ENCODE measurements around the gene APMAP.

The APMAP gene

DNA sequence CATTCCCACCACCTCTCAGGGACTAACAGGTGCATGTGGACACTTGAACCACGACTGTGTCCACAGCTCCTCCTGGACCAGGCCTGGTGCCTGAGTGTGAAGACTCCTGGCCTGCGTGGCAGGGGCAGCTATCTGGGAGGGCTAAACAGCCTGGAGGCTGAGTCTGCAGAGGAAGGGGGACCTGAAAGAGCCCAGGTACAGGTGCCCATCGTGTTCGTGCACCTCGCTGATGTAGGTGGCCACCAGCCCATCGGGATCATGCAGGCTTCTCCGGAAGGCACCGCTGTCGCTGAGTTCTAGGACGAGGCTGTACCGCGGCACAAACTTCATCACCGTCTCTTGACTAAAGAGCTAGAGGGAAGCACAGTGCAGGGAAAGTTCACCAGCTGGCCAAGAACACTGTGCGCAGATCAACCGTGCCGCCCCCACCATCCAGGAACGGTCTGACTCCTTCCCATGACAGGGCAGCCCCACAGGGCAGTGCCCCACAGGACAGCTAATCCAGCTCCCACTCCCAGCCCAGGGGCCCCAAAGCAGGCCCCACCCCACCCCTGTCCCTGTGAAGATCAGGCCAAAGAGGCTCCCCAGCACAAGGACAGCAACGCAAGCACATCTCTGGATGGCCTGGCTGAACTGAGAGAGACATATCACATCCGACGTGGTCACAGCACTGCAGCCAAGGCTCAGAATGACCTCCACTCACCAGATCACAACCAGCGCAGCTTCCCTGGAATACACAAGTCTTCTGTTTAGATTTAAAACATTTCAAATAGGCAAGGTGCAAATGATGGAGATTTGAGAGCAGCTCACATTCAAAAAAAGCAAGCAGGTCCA, 28.7 kb downstream of the APMAP start:
- no peak for DNase-seq

DNA sequence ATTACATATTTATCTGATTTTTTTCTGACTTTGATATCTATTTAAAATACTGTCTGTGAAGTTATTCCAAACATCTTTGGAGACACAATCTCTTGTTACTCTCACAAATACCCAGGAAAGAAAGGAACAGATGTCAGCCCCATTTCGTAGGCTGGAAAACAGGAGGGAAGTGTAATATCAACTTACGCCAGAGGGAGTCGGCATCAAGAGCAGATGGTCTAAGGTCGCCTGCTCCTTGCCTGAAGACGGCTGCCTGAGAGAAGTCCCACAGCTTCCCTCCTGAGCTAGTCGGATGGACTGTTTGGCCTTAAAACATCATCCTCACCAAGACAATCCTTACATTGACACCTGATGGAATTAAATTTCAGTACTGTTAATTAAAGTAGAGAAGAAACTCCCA, 30.0 kb downstream of the APMAP start:
- DNase-seq = no peak

DNA sequence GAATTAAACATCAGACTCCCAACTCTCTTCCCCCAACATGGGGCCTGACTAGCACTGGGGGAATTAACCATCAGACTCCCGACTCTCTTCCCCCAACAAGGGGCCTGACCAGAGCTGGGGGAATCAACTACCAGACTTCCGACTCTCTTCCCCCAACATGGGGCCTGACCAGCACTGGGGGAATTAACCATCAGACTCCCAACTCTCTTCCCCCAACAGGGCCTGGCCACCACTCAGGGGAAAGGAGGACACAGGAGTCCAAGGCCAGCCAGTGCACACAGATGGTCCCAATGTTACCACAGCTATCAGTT, 30.4 kb downstream of the APMAP start:
- no peak for DNase-seq

GRCh38 chr20:24961384-24962181, 31.0 kb downstream of the APMAP start:
- no peak for DNase-seq

DNA sequence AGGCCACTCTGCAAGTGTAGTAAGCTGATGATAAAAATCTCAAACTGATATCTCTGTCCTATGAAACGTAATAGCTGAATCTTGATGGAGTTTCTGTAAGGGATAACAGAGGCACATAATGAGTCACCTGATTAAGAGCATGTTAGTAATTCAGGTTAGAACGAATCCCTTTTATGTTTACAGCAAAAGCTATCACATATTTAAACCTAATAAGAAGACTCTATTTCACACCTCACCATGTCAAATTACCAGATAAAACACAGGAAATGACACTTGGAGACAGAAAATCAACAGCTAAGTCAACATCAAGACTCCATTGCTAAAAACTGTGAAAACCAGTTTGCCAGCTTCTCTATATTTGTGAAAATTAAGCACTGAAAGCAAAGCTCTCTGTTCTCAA, 31.7 kb downstream of the APMAP start:
- no peak for DNase-seq

- DNase-seq = no peak
Observed at GRCh38 chr20:24960302-24960801, 32.2 kb downstream of the APMAP start.

GRCh38 chr20:24959591-24960301, 32.8 kb downstream of the APMAP start:
- no peak for DNase-seq

DNA sequence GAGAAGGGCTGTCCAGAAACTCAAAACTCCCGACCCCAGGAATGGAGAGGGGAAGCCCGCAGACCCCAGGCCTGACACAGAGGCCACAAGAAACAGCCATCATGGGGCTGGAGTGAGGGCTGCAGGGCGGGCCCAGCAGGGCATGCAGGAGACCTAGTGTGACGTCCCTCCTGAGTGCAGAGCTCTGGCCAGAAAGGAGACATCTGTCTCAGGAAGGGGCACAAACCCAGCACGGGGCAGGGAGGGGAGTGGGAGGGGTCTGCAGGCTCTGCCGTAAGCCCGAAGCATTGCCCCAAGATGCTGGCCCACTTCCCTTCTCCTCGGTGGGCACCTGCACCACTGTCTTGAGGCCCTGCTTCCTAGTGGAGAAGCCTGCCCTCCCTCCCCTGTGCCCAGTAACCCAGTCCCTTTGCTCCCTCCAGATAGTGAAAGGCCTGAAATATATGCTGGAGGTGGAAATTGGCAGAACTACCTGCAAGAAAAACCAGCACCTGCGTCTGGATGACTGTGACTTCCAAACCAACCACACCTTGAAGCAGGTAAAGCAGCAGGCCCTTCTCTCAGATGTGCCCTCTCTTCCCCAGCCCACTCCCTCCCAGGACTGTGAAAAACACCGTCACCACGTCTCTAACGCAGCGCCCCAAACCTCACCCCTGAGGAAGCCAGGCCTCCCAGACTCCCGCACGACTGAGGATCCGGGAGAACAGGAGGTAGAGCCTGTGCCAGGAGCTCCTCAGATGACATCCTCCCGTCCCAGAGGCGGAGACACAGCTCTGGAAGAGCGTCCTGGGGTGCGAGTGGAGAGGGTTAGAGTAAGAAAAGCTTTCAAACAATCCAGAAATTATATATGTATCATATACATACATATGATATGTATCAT, 33.8 kb downstream of the APMAP start:
- no peak for DNase-seq

DNA sequence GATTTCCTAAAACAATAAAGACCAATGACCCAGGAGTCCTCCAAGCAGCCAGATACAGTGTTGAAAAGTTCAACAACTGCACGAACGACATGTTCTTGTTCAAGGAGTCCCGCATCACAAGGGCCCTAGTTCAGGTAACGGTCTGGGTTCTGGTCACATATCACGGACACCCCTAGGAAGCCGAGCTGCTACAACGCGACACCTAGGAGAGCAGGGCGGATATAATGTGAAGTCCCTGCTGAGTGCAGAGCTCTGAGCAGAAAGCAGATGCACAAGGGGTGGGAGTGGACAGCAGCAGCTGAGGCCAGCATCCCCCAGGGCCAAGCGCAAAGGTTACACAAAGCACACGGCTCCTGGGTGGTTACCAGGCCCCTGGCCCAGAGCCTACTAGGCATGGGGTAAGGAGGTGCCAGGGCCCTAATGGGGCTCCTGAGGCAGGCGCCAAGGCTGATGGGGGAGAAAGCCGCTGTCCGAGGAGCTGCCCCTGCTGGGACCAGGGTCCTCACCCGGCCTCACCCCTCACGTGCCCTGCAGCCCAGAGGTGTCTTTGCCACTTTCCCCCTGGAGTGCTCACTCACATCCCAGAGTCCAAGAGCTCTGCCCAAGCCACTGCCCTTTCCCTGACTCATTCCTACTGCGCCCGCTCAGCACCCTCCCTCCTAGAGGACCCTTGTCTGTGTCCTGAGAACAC, 35.1 kb downstream of the APMAP start:
- no peak for DNase-seq

DNA sequence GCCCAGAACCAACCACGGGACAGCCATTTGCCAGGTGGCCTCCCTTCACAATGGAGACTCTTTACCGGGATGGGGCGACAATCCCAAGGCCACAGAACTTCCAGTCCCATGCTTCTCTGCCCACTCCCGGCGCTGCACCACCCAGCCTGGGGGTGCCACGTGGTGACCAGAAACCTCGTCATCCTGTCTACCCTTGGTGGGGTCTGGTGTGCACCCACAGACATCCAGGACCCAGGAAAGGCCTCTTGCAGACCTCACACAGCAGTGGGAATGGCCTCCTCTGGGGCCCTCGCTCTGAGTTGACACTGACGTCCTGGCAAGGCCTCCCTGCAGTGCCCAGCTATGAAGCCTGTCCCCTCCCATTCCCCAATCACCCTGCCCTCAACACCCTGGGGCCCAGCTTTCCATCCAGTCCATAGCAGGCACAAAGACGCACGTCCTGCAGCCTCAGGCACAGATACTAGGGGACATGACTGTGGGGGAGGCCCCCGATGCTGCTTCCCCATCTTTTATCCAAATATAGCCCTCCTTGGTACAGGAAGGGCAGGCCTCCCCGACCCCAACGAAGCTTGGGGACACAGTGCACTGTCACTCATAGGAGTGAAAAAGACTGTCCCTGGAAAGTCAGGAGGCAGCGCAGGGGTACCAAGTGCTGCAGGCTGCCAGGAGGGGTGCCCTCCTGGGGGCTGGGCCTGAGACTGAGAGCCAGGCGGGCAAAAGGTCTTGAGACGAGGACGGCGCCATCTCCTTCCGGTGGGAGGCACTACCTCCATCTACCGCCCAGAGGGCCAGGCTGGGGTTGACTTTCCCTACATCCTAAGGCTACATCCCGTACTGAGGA, 36.3 kb downstream of the APMAP start:
- no peak for DNase-seq

DNA sequence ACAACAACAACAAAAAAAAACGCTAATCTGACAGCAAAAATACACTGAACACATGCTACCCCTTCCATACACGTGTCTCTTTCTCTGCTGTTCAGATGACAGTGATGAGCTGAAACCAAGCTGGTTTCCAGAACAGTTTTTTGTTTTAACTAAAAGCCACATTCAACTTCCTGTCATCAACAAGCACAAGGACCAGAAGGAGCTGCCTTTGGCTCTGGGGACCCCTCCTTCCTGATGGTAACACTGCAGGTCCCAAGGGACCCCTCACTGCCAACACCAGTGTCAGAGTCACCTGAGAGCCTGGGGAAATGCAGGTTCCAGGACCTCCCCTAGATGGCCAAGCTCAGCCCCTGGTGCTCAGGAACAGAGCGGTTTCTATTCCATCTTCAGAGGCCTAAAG, 37.5 kb downstream of the APMAP start:
- DNase-seq = no peak

DNA sequence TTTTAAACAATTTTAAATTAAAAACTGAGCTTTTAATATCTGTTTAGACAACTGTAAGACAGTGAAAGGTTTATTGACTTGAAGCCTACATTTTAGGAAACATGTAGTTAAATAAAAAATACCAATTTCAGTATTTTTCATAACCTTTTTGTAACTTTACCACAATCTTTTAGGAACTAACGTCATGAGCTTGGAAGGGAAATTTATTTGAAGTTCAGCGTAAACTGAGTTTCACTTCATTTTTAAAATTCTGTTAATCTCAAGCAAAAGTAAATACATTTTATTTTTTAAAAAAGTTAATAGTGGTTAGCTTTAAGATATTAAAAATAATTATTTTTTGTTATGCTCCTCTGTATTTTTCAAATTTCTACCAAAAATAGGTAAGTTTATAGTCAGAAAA, 38.0 kb downstream of the APMAP start:
- DNase-seq = peak; percentile 40

DNA sequence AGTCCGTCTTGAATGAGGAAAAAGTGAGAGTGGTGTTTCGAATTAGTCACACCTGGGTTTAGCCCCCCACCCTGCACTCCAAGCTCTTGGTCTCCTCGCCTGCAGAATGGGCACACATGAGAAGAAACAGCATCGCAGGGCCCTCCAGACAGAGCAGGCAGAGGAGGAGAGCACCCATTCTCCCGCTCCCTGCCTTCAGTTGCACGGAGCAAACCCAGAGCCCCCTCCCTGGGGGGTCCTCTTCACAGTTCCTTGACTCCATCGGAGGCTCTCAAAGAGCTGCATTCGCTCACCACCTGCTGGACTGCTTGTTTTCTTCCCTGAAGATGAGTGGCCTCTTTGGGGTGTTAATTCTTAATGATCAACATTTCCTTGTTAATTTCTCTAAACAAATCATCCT, 38.4 kb downstream of the APMAP start:
- no peak for DNase-seq

GRCh38 chr20:24953621-24954133, 38.9 kb downstream of the APMAP start:
- DNase-seq = no peak

GRCh38 chr20:24953209-24953575, 39.4 kb downstream of the APMAP start:
- DNase-seq = no peak

DNA sequence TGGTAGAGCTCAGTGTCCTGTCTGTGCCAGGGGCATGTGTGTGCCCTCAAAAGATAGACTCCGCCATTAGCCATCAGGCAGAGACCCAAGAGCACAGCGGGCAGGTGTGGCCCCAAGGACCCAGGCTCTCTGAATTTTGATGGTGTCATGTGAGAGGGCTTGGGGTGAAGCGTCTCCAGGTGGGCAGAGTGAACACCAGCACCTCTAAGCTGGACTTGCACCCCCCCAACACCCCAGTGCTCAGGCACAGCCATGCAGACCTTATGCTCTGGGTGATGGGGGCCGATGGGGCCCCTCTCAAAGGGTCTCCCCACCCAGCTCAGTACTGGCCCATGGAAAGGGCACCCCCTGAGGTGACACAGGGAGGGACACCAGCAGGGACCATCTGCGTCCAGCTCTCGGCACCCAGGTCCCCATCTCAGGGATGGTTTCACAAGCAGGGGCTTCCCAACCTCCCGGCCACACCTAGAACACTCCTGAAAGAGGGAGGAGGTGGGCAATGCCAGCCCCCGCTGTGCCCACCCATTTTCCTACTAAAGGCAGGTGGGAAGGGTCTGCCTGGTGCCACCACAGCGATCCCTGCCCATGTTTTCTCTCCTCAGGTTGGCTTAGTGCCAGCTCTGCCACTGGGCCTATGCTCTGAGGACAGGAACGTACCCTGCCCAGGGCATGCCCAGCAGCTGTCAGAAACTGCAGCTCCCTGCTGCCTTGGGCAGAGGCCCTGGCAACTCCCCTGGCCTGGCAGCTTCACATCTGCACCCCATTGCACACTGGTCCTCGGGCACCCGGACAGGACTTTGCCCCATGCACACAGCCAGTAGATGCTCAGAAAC, 40.0 kb downstream of the APMAP start:
- DNase-seq = no peak

DNA sequence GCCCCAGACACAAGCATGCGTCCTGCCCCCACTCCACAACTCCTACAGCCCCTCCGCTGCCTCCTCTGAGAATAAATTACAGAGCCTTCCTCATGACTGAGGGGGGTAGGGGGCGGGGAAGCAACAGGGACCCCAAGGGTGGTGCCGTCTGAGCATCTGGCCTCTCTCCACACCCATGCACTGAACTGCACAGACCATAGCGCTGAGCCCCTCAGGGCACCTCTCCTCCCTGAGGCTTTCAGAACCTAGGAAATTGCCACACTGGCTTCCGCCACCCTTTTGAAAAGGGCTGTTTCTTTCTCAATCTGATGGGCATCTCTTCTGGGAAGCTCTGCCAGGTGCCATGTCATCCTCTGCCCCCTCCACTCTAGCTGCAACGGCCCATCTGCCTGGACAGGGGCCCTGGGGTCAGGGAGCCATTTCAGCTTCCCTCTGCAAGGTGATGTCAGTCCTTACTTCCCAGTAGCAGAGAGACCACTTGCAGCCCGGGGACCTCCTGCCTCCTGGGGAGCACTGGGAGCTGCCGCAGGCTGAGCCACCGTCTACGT, 40.9 kb downstream of the APMAP start:
- no peak for DNase-seq

DNA sequence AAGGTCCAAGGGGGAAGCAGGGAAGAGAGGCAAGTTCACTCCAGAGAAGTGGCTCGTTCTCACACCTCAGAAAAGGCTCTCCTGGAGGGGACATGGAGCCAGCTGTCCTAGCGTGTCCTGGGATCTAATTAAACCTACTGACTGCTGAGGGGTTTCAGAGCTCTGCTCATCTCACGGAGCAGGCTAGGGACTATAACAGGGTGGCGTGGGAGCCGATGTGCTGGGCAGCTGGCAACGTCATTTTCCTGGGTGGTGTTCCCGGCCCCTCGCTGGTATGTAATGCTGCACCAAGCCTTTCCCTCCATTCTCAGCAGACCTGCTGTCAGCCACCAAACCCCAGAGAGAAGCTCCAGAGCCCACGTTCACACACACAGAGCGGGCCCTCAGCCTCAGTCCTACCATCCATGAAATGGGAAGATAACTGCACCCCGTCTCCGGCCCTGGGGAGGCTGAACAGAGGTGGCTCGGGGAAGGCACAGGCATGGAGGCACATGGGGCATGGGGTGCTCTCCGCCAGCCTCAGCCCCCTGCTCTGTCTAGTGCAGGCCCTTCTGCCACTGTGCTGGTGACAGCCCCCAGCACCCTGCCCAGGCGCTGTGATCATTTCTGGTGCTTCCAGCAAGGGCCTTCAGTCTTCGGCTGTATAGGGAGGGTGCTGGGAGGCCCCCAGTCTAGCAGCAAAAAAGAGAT, 41.6 kb downstream of the APMAP start:
- DNase-seq = no peak

Measured in inflammatory macrophage treated with lipopolysaccharide for 4 hours (primary cell).